ENCODE data around the gene EXOC3L4. TPM values are rescaled to one million over a fixed set of nuclear protein-coding genes. Genes with fewer than 3 reads are reported as not detected.
"Not testable (repeated sequence)": the region's sequence is repeated elsewhere in the genome, so short reads cannot be mapped to it uniquely, and the experiment has no call there.

EXOC3L4 gene
- total and polyA plus RNA-seq, 2 donors from 2014 or later, result 11.6 to 15.6 TPM

- Histone ChIP-seq H3K4me3 (ENCODE audit: low read length in 3 of 3) (no peak overlapping the region), H3K9ac (ENCODE audit: low read length in 3 of 3) (no peak overlapping the region), H3K4me1 (ENCODE audit: control insufficient read depth in 2 of 3, insufficient read depth in 2 of 3, low read depth in 1 of 3, low read length in 3 of 3) (peaks cover 0 to 26% (median 22%) of the 10 kb centered on the region in 3 donors), H3K27me3 (ENCODE audit: control insufficient read depth, insufficient read depth, low read length) (no peaks in the 10 kb centered on the region), H3K9me3 (ENCODE audit: control insufficient read depth in 2 of 3, insufficient read depth in 1 of 3, low read length in 3 of 3) (no peaks in the 10 kb centered on the region), H3K36me3 (ENCODE audit: control insufficient read depth in 2 of 3, insufficient read depth in 3 of 3, low read length in 3 of 3) (no peaks in the 10 kb centered on the region), H3K27ac (ENCODE audit: low read depth in 2 of 2, low read length in 2 of 2) (peak overlapping the region; percentile 59 to 67)
- no peak for FAIRE-seq
- TF ChIP-seq CTCF (IDR thresholded peaks at IDR 0.05; ENCODE audit: borderline replicate concordance, extremely low read depth, insufficient read depth), result no peak
- intact Hi-C loops (cut with DNase I), result no loop called here
- no peak for DNase-seq
Measured at GRCh38 chr14:103118663-103119404, 24.3 kb downstream of the EXOC3L4 start.

GRCh38 chr14:103119527-103119926 is 25.0 kb downstream of the EXOC3L4 start:
- intact Hi-C loops (cut with DNase I); H3K27me3 ChIP-seq (ENCODE audit: control insufficient read depth, insufficient read depth, low read length); FAIRE-seq; H3K9ac ChIP-seq (ENCODE audit: low read length in 3 of 3); H3K9me3 ChIP-seq (ENCODE audit: control insufficient read depth in 2 of 3, insufficient read depth in 1 of 3, low read length in 3 of 3); H3K4me3 ChIP-seq (ENCODE audit: low read length in 3 of 3); H3K36me3 ChIP-seq (ENCODE audit: control insufficient read depth in 2 of 3, insufficient read depth in 3 of 3, low read length in 3 of 3); H3K27ac ChIP-seq (ENCODE audit: low read depth in 2 of 2, low read length in 2 of 2); DNase-seq: not testable (repeated sequence)
- H3K4me1 ChIP-seq (ENCODE audit: control insufficient read depth in 2 of 3, insufficient read depth in 2 of 3, low read depth in 1 of 3, low read length in 3 of 3), result peaks cover 0 to 33% (median 22%) of the 10 kb centered on the region in 3 donors

GRCh38 chr14:103121121-103121845 is 26.8 kb downstream of the EXOC3L4 start:
- Histone ChIP-seq H3K4me3 (ENCODE audit: low read length in 3 of 3) (peak overlapping the region in 1 of 3 donors; percentile 10), H3K36me3 (ENCODE audit: control insufficient read depth in 2 of 3, insufficient read depth in 3 of 3, low read length in 3 of 3) (no peaks in the 10 kb centered on the region), H3K9me3 (ENCODE audit: control insufficient read depth in 2 of 3, insufficient read depth in 1 of 3, low read length in 3 of 3) (no peaks in the 10 kb centered on the region), H3K9ac (ENCODE audit: low read length in 3 of 3) (peak overlapping the region in 1 of 3 donors; percentile 10), H3K27ac (ENCODE audit: low read depth in 2 of 2, low read length in 2 of 2) (peak overlapping the region; percentile 79 to 92), H3K4me1 (ENCODE audit: control insufficient read depth in 2 of 3, insufficient read depth in 2 of 3, low read depth in 1 of 3, low read length in 3 of 3) (peaks cover 0 to 45% (median 22%) of the 10 kb centered on the region in 3 donors), H3K27me3 (ENCODE audit: control insufficient read depth, insufficient read depth, low read length) (no peaks in the 10 kb centered on the region)
- TF ChIP-seq CTCF (IDR thresholded peaks at IDR 0.05; ENCODE audit: borderline replicate concordance, extremely low read depth, insufficient read depth), result no peak
- FAIRE-seq (no peak), DNase-seq (peak in 2 of 5 donors; percentile 40 to 95)
- intact Hi-C loops (cut with DNase I), result no loop called here
